A549 (cell line): ENCODE results near the gene ALOX15B.

Experiments
- CTCF ChIP-seq: fragments of >200 bp; sonication (Bioruptor Twin); formaldehyde crosslinking; IDR thresholded peaks from 3 replicates; pipeline ENCODE4 v1.5.1; 2016
- POLR2A ChIP-seq: IDR thresholded peaks from 2 replicates; pipeline ENCODE4 v1.6.1; 2012; ENCODE audit warnings: mild to moderate bottlenecking, low read length

GRCh38 chr17:8056232-8056975, 17.5 kb downstream of the ALOX15B start:
- TF ChIP-seq CTCF (no peak), POLR2A (no peak)
